MM.1S (cell line): ENCODE data around the gene PHF21A.

Experiments used
- CTCF ChIP-seq: fragments of 300-600 bp; sonication (generic); IDR thresholded peaks from 2 replicates; pipeline ENCODE4 v1.5.1; 2016; ENCODE audit warnings: antibody characterized with exemption, low read length, mixed read lengths
- EZH2 ChIP-seq: fragments of 300-600 bp; sonication (generic); optimal IDR thresholded peaks from 2 replicates; pipeline ENCODE3; 2017; ENCODE audit warnings: low read depth, mild to moderate bottlenecking, antibody characterized with exemption, low read length, mixed read lengths

GRCh38 chr11:45890886-45891550 lies 230.2 kb downstream of the PHF21A start:
- TF ChIP-seq CTCF = no peak
- no peak for TF ChIP-seq EZH2
